Activated CD8-positive, alpha-beta T cell treated with anti-CD3 and anti-CD28 coated beads, Interleukin-2, amount 10 ng/mL, durations not matched to agents 7 days and 5 days (primary cell): ENCODE data around the gene INKA1. TPM values are rescaled to one million over a fixed set of nuclear protein-coding genes. Genes with fewer than 3 reads are reported as not detected.
"Not testable (repeated sequence)": the region's sequence is repeated elsewhere in the genome, so short reads cannot be mapped to it uniquely, and the experiment has no call there.

Source experiments
- ATAC-seq: fragments of 150-1000 bp; cut with Tn5 transposase; one replicate; pipeline ENCODE4 v1.10.0; 2021; ENCODE audit warnings: moderate library complexity
- CTCF ChIA-PET: fragments of 350-600 bp; sonication (Branson Sonifier 250); formaldehyde crosslinking; loops from one replicate; lab custom pipeline; 2021; ENCODE audit warnings: antibody characterized with exemption; lab: Charles Lee
- POLR2A ChIA-PET: fragments of 350-600 bp; sonication (Branson Sonifier 250); formaldehyde crosslinking; loops from one replicate; lab custom pipeline; 2021; ENCODE audit warnings: antibody characterized with exemption; lab: Charles Lee
- DNase-seq: peaks from one replicate; pipeline ENCODE4 v3.0.0-alpha.2; 2020
- H3K27ac Mint-ChIP-seq: one replicate; pipeline ENCODE4 v1.8.0; 2021; ENCODE audit warnings: mild to moderate bottlenecking, mixed read lengths
- H3K27me3 Mint-ChIP-seq: one replicate; pipeline ENCODE4 v1.8.0; 2021; ENCODE audit warnings: low read depth, mixed read lengths
- H3K36me3 Mint-ChIP-seq: one replicate; pipeline ENCODE4 v1.8.0; 2021; ENCODE audit warnings: low read depth, mixed read lengths
- H3K4me1 Mint-ChIP-seq: one replicate; pipeline ENCODE4 v1.8.0; 2021; ENCODE audit warnings: low read depth, mixed read lengths
- H3K4me3 Mint-ChIP-seq: one replicate; pipeline ENCODE4 v1.8.0; 2021; ENCODE audit warnings: mild to moderate bottlenecking, mixed read lengths
- H3K9me3 Mint-ChIP-seq: one replicate; pipeline ENCODE4 v1.8.0; 2022; ENCODE audit warnings: mixed read lengths; ENCODE audit not compliant: insufficient read depth
- total RNA-seq, 2 experiments: library from RNA; stranded (reverse); gene quantifications; one replicate each; pipeline ENCODE4 v1.2.3, GENCODE V29; 2021

INKA1 gene
- total RNA-seq, 2 experiments from 2014 or later, result 1.3 to 2.2 TPM

DNA sequence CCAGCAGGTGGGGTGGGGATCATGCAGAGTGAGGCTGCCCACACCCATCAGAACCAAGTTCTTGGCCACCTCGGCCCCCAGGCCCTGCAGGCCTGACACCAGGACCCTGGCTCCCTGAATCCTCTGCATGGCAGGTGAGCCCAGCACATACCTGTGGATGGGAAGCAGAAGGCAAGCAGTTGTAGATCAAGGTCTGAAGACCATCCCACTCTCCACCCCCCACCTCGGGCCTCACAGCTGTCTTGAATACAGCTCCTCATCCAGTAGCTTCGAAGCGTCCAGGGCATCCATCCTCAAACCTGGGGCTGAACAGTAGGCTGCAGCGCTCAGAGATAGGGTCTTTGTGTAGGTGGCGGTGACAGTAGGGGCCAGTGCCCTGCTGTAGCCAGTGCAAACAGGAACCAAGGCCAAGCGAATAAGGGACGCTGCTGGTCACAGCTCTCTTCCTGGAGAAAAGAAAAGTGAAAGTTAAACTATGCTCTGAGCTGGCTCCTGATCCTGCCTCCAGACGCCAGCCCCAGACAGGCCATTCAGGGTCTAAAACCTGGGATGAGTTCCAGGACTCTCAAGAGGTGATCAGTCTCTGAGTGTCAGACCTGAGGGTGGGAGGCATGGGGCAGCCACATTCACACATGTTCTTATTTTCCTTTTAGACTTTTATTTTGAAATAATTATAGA lies 10.6 kb downstream of the INKA1 start, which contains the start of gene UBA7:
TSS of gene UBA7 (minus strand) at position 457 of the 678 bp plus-strand sequence. CDS start at position 291, 166 bp downstream.
- Mint-ChIP-seq H3K9me3 (no peaks in the 10 kb centered on the region), H3K27me3 (no peaks in the 10 kb centered on the region), H3K4me3 (peak within 1 kb of the TSS; percentile 97), H3K27ac (peak within 1 kb of the TSS; percentile 98), H3K4me1 (peaks cover 34% of the 10 kb centered on the region), H3K36me3 (peaks cover 40% of the 10 kb centered on the region)
- POLR2A ChIA-PET, result interaction anchor here (0.6 to 2.9 kb wide), 7 partner anchors 9 to 537 kb away, joined by 3 to 18 read pairs (median 3); partner anchors contain the start of genes CYB561D2, INKA1, IP6K1 and NPRL2
- CTCF ChIA-PET, result interaction anchor here (0.8 to 16.3 kb wide), 9 partner anchors 10 to 274 kb away, joined by 3 to 305 read pairs (median 3); partner anchors contain the start of genes AMIGO3, CDHR4 and INKA1
- DNase-seq (peak; percentile 63), ATAC-seq (peak; percentile 95)

DNA sequence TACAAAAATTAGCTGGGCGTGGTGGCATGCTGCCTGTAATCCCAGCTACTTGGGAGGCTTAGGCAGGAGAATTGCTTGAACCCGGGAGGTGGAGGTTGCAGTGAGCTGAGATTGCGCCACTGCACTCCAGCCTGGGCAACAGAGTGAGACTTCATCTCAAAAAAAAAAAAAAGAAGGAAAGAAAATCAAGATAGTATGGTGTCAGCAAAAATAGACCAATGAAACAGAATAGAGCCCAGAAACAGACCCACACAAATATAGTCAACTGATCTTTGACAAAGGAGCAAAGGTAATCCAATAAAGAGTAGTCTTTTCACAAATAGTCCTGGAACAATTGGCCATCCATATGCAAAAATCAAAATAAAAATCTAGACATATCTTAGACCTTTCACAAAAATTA lies 20.1 kb downstream of the INKA1 start:
- not testable (repeated sequence) for H3K27ac Mint-ChIP-seq, H3K36me3 Mint-ChIP-seq, H3K27me3 Mint-ChIP-seq, H3K4me3 Mint-ChIP-seq, ATAC-seq, H3K4me1 Mint-ChIP-seq, DNase-seq, H3K9me3 Mint-ChIP-seq
- ChIA-PET CTCF (interaction anchor here (1.7 kb wide), 1 partner anchor 16 kb away, joined by 9 read pairs; no protein-coding TSS in a partner anchor), POLR2A (interaction anchor here (0.6 to 1.2 kb wide), 2 partner anchors 37 to 860 kb away, joined by 3 read pairs; partner anchors contain the start of gene IP6K1)

DNA sequence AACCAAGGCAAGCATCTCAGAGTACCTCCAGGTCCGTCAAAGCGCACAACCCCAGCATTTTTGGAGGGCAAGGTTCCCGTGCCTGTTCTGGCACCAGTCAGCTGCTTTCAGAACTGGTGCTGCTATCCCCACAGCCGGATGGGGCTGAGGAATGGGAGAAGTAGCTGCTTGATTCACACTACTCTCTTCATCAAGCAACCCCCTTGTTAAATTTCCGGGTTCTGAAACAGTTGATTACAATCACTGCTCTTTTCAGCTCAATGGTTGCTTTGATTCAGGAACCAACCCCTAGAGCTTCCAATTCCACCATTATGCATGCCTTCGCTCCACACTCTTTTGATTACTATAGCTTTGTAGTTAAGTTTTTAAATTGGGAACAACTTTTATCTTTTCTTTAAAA lies 23.0 kb downstream of the INKA1 start:
- H3K9me3 Mint-ChIP-seq, result no peaks in the 10 kb centered on the region
- ChIA-PET POLR2A (interaction anchor here (0.6 kb wide), 1 partner anchor 107 kb away, joined by 3 read pairs; the partner anchor contains the start of gene AMIGO3), CTCF (interaction anchor here (3.0 to 3.3 kb wide), 2 partner anchors 13 to 24 kb away, joined by 14 to 19 read pairs; partner anchors contain the start of gene INKA1)
- no peak for ATAC-seq
- H3K4me3 Mint-ChIP-seq, result no peak overlapping the region
- H3K27ac Mint-ChIP-seq, result no peak overlapping the region
- peaks cover 14% of the 10 kb centered on the region for H3K36me3 Mint-ChIP-seq
- H3K4me1 Mint-ChIP-seq, result no peaks in the 10 kb centered on the region
- DNase-seq, result no peak
- no peaks in the 10 kb centered on the region for H3K27me3 Mint-ChIP-seq

DNA sequence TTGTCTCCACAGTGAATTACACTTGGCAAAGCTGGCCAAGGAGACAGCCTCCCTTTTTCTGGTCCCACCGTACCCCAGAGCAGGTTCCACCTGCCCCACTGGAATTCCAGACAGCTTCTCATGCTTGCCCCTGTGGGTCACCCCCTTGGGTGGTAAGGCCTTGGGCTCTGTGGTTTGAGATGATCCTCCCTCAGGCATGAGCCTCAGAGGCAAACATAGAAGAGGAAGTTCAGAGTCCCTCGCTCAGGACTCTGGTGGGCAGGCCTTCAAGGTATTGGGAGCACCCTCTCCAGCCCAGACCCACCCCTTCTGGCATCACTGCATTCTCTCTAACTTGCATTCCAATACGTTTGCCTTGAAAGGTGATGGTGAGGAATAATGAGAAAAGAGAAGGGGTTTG lies 28.3 kb downstream of the INKA1 start:
- Mint-ChIP-seq H3K27me3 (no peaks in the 10 kb centered on the region), H3K4me1 (no peaks in the 10 kb centered on the region), H3K27ac (no peak overlapping the region), H3K9me3 (no peaks in the 10 kb centered on the region), H3K36me3 (peaks cover 29% of the 10 kb centered on the region), H3K4me3 (no peak overlapping the region)
- DNase-seq (no peak), ATAC-seq (no peak)
- POLR2A ChIA-PET, result no interaction called here
- CTCF ChIA-PET, result interaction anchor here (0.9 to 13.9 kb wide), 3 partner anchors 8 to 74 kb away, joined by 3 to 305 read pairs (median 3); partner anchors contain the start of genes CDHR4, INKA1 and UBA7

DNA sequence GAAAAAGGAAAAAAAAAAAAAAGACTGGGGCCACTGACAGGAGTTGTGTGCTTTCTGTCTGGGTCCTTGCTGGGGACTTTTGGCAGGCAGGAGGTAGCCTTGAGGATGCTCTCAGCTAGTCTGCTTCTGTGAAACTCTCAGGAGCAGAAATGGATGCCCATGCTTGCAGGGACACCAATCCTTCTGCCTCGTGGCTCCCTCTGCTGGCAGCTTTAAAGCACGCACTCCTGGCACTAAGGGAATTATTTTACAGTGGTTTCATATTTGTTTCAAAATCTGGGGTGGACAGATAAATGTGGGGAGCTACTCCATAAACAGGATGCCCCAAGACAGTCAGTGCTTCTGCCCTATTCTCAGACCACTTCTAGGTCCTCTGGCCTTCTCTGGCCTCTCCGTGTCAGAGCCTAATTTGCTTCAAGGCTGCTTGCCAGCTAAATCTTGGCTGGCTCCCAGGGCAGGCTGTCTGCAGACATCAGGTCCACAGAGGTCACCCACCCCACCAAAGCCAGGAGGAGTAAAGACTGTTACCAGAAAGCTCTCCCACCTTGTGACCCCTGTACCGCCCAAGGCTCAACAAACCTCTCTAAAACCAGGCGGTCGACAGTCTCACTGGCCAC lies 36.2 kb downstream of the INKA1 start:
- Mint-ChIP-seq H3K4me3 (no peak overlapping the region), H3K4me1 (peaks cover 1% of the 10 kb centered on the region), H3K9me3 (no peaks in the 10 kb centered on the region), H3K36me3 (peaks cover 29% of the 10 kb centered on the region), H3K27me3 (no peaks in the 10 kb centered on the region), H3K27ac (peak overlapping the region; percentile 30)
- DNase-seq, result peak; percentile 88
- peak; percentile 90 for ATAC-seq
- ChIA-PET CTCF (interaction anchor here (0.6 to 13.9 kb wide), 36 partner anchors 8 to 300 kb away, joined by 3 to 305 read pairs (median 4); partner anchors contain the start of genes CDHR4, GMPPB, INKA1 and IP6K1), POLR2A (interaction anchor here (0.7 to 1.1 kb wide), 3 partner anchors 38 to 120 kb away, joined by 3 to 4 read pairs (median 3); partner anchors contain the start of gene AMIGO3)

DNA sequence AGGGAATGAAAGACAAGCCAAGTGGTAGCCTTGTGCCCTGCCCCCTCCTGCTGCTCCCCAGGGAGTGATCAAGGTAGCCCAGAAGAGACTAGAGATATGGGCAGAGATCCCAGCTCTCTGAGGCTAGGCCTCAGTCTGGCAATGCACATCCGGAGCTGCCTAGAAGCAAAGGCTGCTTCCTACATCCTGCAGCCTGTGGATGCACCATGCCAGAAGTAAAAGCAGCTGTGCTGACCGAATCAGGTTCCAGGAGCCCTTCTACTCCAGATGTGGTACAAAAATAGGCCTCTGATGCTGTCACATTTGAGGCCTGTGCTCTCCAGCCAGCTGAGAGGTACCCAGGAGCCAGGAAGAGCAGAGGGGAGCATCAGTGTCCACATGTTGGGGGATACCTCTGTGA lies 37.3 kb downstream of the INKA1 start:
- DNase-seq (no peak), ATAC-seq (no peak)
- Mint-ChIP-seq H3K36me3 (peaks cover 27% of the 10 kb centered on the region), H3K4me3 (no peak overlapping the region), H3K4me1 (peaks cover 1% of the 10 kb centered on the region), H3K27ac (no peak overlapping the region), H3K9me3 (no peaks in the 10 kb centered on the region), H3K27me3 (no peaks in the 10 kb centered on the region)
- POLR2A ChIA-PET, result interaction anchor here (0.5 kb wide), 1 partner anchor 24 kb away, joined by 3 read pairs; no protein-coding TSS in a partner anchor
- CTCF ChIA-PET, result interaction anchor here (1.8 to 13.9 kb wide), 7 partner anchors 11 to 301 kb away, joined by 4 to 305 read pairs (median 11); partner anchors contain the start of genes CDHR4, INKA1, IP6K1 and TRAIP

DNA sequence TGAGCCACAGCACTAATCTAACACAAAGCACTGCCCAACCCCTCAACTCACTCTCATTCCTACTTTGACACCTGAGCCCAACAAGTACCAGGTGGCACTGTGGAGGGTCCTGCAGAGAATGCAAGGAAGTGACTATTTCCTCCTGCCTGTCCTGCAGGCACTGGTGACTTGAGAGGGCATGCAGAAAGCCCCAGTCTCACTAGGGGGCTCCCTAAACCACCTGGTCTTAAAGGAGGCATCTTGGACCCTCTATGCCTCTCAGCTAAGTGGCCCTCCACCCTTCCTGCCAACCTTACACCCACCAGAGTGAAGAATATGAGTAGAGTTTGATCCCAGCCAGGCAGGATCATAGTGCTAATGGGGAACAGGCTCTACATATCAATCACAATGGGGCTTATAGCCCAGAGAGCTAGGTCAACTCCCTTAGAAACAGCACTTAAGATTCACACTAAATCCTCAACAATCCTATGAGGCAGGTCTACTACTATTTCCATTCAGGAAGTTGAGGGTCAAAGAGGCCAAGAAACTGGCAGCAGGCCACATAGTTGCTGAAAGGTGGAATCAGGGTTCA lies 38.1 kb downstream of the INKA1 start:
- H3K4me3 Mint-ChIP-seq, result no peak overlapping the region
- peak; percentile 47 for DNase-seq
- no peaks in the 10 kb centered on the region for H3K27me3 Mint-ChIP-seq
- H3K4me1 Mint-ChIP-seq, result peaks cover 1% of the 10 kb centered on the region
- no peaks in the 10 kb centered on the region for H3K9me3 Mint-ChIP-seq
- CTCF ChIA-PET, result interaction anchor here (0.7 to 13.9 kb wide), 11 partner anchors 11 to 302 kb away, joined by 3 to 305 read pairs (median 9); partner anchors contain the start of genes CDHR4, INKA1, IP6K1 and RBM6
- no peak overlapping the region for H3K27ac Mint-ChIP-seq
- peaks cover 32% of the 10 kb centered on the region for H3K36me3 Mint-ChIP-seq
- ATAC-seq, result peak; percentile 62
- POLR2A ChIA-PET, result interaction anchor here (1.2 kb wide), 1 partner anchor 14 kb away, joined by 3 read pairs; no protein-coding TSS in a partner anchor

DNA sequence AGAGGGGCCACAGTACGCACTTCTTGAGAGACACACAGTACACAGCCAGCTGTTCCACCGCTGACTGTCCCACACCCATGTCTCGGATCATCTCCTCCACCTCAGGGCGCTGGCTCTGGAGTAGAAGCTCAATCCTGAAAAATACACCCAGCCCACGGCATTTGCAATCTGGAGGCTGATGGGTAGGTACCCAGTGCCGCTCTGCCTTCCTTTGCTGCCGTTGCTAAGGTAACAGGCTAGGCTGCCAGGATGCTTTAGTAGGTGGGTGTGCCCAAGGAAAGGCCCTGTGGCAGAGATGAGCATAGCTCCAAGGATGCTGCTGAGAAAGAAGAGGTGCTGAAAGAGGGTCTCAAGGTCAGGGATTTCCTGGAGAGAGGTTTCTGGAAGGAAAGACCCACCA lies 38.7 kb downstream of the INKA1 start:
- H3K4me1 Mint-ChIP-seq, result peaks cover 1% of the 10 kb centered on the region
- H3K36me3 Mint-ChIP-seq, result peaks cover 35% of the 10 kb centered on the region
- DNase-seq (no peak), ATAC-seq (no peak)
- no peaks in the 10 kb centered on the region for H3K27me3 Mint-ChIP-seq
- ChIA-PET CTCF (interaction anchor here (0.7 to 13.9 kb wide), 11 partner anchors 13 to 302 kb away, joined by 3 to 305 read pairs (median 6); partner anchors contain the start of genes AMIGO3, CDHR4, INKA1 and IP6K1), POLR2A (interaction anchor here (1.2 kb wide), 1 partner anchor 14 kb away, joined by 3 read pairs; no protein-coding TSS in a partner anchor)
- no peaks in the 10 kb centered on the region for H3K9me3 Mint-ChIP-seq
- H3K27ac Mint-ChIP-seq, result no peak overlapping the region
- no peak overlapping the region for H3K4me3 Mint-ChIP-seq

DNA sequence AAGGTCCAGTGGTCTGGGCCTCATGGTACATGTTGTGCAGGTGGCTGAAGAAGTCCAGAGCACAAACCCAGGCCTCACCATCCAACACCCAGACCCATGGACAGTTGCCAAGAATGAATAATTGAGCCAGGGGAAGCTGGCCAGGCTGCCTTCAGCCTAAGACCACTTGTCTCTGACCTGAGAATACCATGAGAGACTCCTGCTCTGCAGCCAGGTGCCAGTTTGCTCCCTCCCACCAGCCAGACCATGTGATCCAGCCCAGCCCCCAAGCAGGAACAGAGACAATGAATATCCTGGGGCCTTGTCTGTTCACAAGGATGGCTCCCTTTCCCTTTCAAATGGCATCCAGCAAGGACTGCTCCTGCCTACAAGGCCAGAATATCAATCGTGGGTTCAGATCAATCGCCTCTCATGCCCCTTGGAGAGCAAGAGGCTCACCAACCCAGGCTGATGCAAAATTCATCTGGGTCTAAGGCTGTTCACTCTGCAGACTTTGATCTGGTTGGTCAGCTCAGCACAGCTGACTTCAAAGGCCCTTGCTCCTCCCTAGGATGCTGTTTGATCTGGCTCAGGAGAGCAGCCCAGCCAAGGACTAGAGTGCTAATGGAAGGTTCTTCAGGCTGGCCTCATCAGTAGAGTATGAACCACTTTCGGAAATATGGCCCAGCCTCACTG lies 39.9 kb downstream of the INKA1 start:
- CTCF ChIA-PET, result interaction anchor here (1.1 to 13.9 kb wide), 3 partner anchors 12 to 124 kb away, joined by 5 to 305 read pairs (median 42); partner anchors contain the start of genes AMIGO3, CDHR4, INKA1 and TRAIP
- Mint-ChIP-seq H3K4me3 (no peak overlapping the region), H3K27ac (no peak overlapping the region), H3K9me3 (no peaks in the 10 kb centered on the region), H3K4me1 (peaks cover 1% of the 10 kb centered on the region), H3K36me3 (peaks cover 37% of the 10 kb centered on the region), H3K27me3 (no peaks in the 10 kb centered on the region)
- ATAC-seq, result no peak
- no peak for DNase-seq
- POLR2A ChIA-PET, result no interaction called here

DNA sequence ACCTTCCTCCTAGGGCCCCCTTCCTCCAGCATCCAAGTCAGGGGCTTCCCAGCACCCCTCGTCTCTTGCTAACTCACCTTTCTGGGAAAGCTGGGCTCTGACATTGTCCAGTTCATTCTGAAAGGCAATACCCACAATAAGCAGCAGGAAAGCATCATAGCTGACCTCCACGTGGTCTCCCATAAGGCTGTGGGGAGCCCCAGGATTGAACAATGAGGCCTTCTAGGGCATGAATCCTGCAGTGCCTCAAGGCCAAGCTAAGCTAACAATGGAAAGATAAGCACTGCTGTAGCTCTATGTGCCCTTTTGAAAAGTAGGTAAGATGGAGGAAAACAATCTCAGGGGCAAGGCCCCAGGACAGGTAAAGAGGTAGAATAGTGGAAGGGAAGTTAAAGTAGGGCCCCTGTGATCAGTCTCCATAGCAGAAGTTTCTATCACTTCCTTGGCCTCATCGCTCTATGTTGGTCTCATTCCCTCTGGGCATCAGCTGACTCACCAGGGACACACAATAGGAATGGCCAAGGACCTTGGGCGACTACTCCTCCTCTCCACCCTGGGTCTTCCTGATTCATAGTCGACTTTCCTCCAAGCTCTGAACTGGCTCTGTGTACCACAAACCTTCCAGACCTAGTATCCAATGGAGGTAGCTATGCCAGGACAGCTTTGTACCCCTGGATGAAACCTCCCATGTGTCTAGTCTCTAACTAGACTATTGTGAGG lies 41.6 kb downstream of the INKA1 start:
- Mint-ChIP-seq H3K4me1 (no peaks in the 10 kb centered on the region), H3K9me3 (no peaks in the 10 kb centered on the region), H3K27me3 (no peaks in the 10 kb centered on the region), H3K27ac (no peak overlapping the region), H3K4me3 (no peak overlapping the region), H3K36me3 (peaks cover 31% of the 10 kb centered on the region)
- DNase-seq (no peak), ATAC-seq (no peak)
- ChIA-PET CTCF (interaction anchor here (0.8 to 1.4 kb wide), 5 partner anchors 11 to 305 kb away, joined by 3 to 4 read pairs (median 3); partner anchors contain the start of gene INKA1), POLR2A (interaction anchor here (1.2 to 1.5 kb wide), 2 partner anchors 11 to 35 kb away, joined by 3 to 6 read pairs; no protein-coding TSS in a partner anchor)
